Hematopoietic multipotent progenitor cell treated with erythropoietin and hydrocortisone succinate and interleukin-3 and kit ligand, for 6 days (in vitro differentiated cells): Measurements from ENCODE around the gene ST3GAL5.

Experiments used
- DNase-seq: peaks from one replicate; pipeline ENCODE4 v3.0.0-alpha.2; 2015

Gene ST3GAL5

DNA sequence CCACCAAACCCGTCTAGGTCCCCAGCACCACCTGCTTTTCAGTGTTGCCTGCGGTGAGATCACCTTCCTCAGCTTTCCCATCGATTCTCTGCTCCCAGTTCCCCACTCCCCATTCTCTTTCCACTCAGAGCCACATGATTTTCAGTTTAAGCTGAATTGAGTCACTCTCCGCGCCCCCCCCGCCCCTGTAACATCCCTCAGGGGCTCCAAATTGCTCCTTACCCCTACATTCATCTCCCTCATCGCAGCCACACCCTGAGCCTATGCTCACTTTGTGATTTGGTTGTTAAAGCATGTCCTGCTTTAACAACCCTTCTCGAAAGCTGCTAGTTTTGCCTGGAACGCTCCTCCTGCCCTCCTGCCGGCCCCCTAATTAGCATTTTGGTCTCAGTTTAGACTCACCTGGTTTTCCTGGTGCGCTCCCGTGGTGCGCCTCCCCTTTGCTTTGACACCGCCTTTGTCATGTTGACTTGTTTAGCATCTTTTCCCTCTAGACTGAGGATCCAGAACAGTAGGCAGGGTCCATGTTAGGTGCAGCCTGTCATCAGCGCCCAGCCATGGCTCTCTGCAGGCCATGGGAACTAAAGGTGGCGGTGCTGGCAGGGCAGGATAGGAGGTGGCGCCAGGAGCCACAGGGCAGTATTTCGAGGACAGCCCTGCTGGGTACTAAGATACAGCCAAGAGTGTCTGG lies 60.8 kb downstream of the ST3GAL5 start:
- DNase-seq, result no peak

DNA sequence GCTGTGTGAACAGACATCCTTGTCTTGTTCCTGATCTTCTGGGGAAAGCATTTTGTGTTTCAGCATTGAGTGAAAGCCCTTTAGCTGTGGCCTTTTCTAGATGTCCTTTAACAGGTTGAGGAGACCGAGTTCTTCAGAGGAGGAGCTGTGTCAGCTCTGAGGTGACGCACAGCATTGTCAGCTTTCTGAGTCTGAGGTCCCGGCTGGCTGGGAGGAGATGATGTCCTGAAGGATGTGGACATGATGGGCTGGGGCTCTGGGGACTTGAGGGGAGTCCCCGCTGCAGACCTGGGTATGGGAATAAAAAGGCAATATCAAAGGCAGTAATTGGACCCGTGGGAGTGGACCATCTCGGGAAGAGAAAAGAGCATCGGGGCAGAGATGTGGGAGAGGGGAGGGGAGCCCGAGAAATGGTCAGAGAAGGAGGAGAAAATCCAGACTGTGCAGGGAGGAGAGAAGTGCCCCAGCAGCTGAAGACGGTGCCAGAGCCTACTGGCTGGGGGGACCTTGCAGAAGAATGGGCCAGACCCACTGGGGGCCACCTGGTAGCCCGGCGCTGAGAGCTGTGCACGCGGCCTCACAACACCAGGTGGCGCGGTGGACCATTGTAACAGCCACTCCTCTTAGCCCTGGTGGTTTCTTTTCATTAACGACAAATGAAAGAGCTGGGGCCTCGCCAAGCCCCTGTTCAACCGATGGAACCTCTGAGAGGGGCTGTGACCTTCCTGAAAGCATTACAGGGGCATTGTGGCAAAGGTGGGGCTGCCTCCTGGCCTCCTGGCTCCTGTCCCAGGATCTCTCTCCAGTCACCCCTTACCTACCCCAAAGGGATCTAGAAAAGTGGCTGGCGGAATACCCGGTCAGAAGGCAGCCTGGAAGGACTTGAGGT lies 61.6 kb downstream of the ST3GAL5 start:
- peak; percentile 88 for DNase-seq

DNA sequence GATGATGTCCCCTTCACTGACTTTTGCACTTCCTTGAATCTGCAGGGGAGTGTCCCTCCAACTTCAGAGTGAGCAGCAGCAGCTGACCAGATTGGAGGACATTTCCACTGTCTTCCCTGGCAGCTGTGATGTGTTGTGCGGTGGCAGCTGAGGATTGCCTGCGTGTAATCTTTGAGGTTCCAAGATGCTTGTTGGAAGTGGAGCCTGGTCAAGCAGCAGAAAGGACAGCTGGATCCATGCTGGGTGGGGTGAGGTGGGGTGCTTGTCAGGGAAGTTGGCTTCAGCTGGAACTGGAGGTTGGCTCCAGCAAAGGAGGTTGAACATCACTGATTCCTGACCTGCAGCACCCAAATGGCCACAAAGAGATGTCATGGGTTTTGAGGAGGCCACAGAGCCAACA lies 64.8 kb downstream of the ST3GAL5 start:
- DNase-seq, result no peak

DNA sequence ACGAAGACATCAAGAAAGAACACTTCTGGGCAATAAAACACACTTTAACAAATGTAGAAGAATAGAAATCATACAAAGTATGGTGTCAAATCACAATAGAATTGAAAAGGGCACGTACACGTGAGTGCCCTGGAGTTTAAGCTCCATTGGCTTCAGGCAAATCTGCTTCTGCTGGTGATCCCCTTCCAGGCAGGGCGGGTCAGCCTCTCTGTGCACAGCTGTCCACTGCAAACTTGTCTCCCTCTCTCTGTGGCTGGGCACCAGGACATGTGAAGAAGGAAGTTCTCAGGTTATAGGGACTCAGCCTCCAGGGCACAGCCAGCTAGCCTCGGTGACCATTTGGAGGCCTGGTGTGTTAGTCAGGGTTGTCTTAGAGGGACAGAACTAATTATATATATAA lies 66.0 kb downstream of the ST3GAL5 start:
- no peak for DNase-seq

DNA sequence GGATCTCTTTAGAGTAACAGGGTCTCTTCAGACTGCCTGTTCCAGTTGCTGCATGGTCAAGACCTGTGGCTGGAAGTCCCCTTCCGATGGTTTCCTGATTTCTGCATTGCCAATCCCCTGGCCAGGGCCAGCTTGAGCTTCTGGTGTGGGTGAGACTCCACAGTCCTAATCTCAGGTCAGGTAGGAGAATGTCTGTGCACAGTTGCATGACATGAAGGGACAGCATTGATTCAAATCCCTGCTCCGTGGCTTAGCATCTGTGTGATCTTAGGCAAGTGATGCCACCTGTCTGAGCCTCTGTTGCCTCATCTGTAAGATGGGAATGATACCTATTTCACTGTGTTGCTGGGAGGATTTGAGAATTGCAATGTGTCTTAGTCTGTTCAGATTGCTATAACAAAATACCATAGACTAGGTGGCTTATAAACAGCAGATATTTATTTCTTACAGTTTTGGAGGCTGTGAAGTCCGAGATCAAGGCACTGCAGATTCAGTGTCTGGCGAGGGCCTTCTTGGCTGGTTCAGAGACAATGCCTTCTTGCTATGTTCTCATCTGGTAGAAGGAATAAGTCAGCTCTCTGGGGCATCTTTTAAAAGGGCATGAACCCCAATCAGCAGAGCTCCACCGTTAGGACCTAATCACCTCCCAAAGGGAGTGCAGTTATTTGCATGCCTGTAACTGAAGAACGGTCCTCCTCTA lies 68.8 kb downstream of the ST3GAL5 start:
- no peak for DNase-seq

DNA sequence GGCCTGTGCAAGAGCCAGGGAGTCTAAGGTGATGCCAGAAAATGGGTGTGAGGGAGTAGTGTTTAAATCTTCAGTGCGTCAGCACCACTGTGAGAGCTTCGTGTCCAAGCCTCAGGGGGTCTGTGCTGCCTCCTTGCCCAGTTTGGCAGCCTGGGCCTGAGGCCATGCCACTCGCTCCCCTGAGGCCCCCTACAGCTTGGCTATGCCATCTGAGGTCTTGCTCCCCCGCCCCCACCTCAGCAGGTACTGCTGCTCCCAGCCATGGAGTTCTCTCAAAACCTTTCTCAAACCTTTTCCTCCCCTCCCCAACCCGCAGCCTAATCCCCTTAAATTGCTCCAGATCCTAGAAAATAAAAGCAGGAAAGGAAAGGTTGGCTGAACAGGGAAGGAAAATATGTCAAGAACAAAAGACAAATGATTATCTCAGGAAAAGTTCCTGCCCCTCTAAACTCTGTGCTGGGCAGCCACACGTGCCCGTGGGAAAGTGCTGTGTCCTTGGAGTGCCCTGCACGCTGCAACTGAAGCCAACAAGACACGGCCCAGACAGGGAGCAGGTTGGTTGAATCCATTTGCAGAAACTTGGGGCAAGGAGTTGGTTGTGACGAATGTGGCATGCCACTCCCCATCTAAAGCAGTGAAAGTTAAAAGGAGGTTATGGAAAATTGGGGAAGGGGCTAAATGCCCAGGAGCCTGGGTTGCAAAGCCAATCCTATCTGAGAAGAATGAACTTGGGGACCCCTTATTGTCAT lies 73.8 kb downstream of the ST3GAL5 start:
- DNase-seq, result no peak

DNA sequence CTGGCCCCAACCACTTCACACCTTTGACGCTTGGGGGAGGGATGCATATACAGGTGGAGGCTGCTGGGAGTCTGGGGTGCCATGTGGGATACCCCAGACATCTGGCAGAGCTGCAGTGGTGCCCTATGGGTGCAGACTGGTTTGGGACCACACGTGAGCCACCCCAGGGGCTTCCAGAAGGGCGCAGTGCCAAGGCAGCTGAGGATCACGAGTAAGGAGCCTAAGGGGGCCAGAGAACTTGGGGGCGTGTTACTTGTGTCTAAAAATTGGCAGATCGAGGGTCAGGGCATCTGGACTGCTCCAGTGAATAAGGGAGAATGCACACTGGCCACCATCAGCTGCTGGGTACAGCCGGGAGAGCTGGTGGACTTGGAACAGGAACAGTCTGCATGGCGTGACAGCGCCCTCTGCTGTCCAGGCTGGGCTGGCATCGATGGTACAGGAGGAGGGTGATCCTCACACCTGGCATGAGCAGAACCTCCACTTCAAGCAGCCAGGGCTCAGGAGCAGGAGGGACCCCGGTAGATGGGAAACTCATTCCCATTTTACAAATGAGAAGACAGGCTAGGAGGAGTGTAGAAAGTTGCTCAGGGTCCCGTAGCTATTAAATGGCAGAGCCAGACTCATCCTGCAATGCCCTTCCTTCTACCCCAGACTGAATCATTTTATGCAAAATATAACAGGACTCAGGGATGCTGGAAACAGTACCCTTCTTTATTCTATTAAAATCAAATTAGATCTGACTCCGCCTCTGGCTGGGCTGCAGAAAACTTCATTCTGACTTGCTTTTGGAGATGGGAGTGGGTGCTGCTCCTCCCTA lies 74.6 kb downstream of the ST3GAL5 start:
- DNase-seq, result peak; percentile 86

DNA sequence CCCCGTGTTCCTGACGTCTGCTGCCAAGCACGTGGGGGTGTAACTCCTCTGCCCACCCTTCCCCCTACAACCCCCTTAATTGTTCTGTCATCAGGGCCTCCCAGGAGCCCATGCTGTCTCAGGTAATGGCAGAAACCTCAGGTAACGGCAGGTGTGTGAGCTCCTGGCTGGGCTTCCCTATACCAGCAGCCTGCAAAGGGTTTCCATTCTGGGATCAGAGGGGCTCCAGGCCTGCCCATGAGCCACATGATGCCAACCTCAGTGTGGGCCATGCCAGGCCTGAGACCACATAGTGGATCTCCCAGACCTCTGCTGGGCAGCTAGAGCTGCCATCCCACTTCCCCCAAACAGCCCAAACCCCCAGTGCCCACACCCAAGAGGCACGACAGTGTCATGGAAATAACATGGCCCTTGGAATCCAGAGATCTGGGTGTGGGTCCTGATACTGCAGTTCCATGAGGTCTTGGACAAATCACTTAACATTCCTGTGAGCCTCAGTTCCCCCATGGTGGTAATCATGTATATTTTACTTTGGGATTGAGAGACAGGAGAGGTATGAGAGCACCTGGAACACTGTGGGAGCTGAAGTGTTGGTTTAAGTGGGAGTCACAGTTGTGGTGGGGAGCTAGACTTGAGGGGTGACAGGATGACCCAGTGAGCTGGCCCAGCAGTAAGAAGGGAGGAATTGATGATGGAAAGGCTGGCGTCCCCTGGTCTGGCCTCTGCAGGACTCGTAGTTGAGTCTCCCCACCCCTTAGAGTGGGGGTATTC lies 75.4 kb downstream of the ST3GAL5 start:
- no peak for DNase-seq

DNA sequence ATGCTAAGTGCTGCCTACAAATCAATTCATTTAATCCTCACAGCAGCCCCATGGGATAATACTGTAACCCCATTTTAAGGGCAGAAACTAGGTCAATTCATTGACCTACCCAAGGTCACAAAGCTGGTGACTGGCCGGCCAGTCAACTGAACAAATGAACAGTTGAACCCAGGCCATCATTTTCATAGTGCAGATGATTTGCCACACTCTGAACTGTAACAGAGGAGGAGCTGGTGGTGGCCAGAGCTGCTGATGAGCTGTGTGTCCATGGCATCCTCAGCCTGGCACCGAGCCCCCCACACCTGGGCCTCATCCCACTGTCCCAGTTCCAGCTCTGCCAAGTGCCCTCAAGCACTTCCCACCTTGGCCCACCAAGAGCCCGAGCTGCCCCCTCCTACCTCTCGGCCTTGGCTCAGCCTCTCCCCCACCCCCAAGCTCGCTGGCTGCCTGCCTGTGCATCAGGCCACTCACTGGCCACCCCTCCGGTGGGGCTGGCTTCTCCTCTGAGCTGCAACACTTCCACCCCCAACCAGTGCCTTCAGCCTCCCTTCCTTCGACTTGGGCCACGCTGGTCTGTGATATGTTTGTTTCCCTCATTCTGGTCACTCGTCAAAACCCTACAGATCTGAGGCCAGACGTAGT lies 76.6 kb downstream of the ST3GAL5 start:
- DNase-seq, result no peak

DNA sequence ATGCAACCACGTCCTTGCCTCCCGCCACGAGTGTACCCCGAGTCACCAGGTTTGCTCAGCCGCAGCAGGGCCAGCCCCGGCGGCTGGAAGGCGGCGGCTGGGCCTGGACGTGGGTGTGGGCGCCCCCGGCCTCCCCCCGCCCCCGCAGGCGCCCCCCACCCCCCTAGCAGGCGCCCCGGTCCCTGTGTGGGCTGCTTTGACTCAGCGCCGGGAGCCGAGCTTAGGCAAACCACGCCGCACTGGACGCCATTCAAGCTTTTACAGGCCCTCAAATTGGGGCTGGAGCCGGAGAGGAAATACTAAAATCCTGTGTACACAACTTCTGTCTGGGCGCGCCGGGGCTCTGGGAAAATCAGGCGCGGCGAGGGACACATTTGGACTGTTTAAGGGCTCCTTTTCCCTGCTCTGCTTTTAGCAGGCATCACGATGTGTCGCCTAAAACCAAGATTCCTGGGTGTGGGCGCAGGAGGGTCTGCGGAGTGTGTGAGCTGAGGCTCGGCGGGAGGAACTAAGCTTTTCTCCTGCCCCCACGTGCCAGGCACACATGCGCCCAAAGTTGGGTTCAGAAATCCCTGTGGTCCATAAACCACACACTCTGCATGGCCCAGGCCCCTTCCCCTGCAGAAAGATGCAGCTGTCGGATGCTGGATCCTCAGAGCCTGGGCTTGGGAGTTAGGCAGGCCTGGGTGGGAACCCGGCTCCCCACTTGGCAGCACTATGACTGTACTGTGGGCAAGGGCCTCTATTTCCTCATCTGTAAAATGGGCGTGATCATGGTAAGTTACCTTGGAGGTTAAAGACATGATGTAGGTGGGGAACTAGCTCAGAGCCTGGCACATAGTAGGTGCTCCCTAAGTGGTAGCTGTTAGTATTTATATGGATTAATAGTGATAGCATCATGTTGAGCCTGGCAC lies 77.4 kb downstream of the ST3GAL5 start:
- DNase-seq, result no peak

DNA sequence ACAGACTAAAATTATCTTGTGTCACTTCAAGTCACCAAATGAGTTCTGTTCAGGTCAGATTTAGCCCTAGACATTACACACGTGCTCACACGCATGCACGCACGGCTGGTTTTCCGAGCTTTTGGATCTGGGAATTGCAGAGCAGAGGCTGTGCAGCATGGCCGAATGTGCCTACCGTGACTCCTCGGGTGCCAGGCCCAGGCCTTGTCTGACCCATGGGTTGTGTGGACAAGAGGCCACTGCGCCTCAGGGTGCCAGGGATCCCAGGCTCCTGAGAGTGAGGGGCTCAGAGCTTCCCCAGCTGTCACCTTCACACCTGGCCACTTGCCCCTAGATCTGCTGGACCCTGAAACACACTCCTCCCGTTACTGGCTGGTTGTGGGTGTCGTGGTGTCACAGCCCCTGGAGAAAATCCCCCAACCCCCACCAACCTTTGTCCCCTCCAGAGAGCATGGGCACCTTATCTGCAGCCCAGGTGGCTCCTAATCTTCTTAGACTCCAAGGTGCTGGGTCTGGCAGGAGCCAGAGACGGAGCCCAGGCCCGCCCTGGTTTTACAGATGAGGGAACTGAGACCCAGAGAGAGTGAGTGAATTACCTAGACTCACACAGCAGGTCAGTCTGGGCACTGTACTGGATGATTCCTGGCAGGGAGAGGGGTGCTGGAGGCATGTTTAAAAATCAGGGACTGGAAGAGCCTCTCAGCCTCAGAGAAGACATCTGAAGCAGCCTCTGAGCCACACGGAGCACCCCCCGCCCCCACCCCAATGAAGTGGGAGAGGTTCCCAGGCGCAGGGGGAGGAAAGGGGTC lies 78.2 kb downstream of the ST3GAL5 start:
- no peak for DNase-seq

DNA sequence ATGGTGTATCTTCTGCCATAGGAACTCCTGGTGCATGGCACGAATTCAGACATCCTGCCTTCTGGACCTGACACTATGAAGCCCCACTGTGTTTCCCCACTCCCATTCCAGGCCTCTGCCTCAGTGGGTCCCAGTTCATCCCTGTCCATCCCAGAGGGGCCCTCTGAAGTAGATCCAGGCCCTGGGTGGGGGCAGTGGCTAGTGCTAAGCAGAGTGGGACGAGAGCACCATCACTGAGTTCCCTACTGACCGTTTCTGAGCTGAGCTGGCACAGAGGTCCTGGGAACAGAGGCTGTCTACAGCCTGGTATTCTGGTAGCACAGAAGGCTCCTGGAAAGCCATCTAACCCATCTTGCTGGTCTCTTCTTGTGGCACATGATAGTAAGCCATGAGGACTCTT lies 81.0 kb downstream of the ST3GAL5 start:
- DNase-seq, result no peak

DNA sequence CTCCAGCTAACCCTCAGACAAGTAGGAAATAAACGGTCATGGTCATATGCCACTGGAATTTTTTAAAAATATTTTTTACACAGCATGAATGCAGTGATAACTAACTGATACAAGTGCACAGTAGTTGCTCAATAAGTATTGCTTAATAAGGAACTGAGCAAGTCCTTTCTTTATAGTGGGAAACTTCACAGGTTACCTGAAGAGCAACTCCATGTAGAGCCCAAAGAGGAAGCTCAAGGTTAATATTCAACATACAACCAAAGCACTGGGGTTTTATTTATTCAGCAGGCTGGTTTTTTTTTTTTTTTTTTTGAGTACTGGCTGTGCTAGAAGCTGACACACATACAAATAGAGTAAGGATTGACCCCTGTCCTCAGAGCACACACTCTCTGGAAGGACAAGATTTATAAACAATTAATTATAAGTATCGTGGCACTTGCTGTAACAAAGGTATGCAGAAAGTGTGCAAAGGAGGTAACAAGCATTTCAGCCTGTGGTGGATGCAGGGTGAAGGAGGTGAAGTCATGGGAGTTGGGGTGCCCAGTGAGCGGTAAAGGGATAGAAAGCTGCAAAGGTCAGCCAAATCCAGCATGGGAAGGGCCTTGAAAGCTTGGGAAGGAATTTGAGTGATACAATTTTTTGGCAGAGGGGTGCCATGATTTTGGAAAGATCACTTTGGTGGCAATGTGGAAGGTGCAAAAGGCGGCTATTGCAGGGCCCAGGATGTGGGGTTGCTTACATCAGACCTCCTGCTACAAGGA lies 82.3 kb downstream of the ST3GAL5 start:
- DNase-seq, result no peak

DNA sequence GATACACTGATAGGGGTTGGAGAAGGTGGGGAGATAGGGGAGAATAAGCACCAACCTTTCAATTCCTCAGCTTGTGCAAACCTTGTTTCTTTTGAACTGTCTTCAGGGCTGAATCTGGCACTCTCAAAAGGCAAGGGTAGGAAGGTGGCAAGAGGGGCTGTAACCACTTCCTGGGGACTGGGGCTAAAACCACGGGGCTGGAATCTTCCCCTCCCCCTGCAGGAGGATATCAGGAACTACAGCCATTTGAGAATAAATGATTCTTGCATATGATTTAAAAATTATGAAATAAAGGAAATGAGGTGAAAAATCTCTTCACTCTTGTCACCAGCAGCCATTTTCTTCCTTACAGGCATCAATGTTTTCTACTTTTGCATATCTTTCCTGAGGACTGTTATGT lies 84.2 kb downstream of the ST3GAL5 start:
- DNase-seq, result peak; percentile 65

DNA sequence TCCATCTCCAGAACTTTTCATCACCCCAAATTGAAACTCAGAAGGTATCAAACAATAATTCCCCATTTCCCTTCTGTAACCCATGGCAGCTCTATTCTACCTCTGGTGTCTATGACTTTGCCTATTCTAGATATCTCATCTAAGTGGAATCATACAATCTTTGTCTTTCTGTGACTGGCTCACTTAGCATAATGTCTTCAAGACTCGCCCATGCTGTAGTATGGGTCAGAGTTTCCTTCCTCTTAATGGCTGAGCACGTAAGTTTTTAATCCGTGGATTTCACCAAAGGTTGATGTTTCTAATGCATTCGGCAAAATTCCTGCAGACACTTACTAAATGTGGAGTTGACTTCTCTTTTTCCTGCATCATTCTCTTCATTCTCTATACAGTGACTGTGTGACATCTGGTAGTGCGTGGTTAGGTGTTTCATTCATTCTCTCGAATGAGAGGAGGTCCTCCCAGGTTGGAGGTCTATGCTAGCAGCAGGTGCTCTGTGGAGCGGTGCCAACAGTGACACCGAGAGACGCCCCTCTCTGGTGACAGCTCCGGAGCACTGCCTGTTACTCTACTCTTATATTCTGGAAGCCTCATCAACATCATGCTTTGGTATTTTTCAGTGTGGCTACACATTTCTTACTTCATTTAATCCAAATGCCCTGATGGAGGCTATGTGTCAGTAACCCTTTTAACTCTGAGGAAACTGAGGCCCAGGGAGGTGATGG lies 84.9 kb downstream of the ST3GAL5 start:
- DNase-seq, result no peak

DNA sequence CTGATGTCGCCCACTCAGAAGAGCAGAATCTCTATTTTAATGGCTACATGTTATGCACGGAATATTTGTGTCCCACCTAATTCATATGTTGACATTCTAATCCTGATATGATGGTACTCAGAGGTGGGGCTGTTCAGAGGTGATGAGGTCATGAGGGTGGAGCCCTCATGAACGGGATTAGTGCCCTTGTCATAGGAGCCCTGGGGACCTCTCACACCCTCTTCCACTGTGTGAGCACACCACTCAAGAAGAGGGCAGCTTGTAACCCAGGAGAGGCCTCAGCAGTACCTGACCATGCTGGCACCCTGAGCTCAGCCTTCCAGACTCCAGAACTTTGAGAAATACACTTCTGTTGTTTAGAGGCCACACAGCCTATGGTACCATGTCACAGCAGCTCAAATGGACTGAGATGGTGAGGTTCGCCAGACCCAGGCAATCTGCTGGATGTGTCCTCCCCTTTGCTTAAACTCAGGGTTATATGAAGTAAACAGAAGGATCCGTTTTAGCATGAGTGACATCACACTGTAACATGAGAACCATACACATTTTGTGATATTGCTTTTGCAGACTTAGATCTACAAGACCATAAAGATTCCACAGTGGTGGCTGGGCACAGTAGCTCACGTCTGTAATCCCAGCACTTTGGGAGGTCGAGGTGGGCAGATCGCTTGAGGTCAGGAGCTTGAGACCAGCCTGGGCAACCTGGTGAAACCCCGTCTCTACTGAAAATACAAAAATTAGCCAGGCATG lies 86.3 kb downstream of the ST3GAL5 start:
- no peak for DNase-seq

DNA sequence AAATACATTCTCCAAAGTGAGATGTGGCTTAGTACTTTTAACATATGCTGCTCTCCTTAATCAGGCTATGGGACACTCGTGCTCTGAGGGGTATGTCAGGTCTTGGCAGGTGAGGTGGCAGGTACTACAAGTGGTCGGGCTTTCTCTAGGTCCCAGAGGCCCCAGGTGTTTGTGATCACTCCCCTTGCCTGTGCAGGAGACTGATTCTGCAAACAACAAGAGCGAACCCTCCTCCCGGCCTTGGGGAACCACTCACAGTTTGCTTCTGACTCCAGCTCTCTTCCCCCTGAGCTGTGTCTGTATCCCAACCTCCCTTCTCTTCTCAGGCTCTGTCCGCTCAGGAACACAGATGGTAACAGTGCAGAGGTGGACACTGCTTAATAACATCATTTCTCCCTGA lies 86.9 kb downstream of the ST3GAL5 start:
- no peak for DNase-seq
